Progenitor cell of endocrine pancreas (in vitro differentiated cells): ENCODE measurements around the gene CRTAC1. TPM values are rescaled to one million over a fixed set of nuclear protein-coding genes. Genes with fewer than 3 reads are reported as not detected.

Experiments used
- DNase-seq: peaks from one replicate; pipeline ENCODE4 v3.0.0; 2021; ENCODE audit warnings: low spot score; ENCODE audit not compliant: unreplicated experiment
- H3K27ac Mint-ChIP-seq: 2 replicates; pipeline ENCODE4 v1.8.0; 2021; ENCODE audit warnings: mild to moderate bottlenecking, moderate library complexity, mixed read lengths
- H3K27me3 Mint-ChIP-seq: 2 replicates; pipeline ENCODE4 v1.8.0; 2021; ENCODE audit warnings: mixed read lengths
- H3K36me3 Mint-ChIP-seq: 2 replicates; pipeline ENCODE4 v1.8.0; 2022; ENCODE audit warnings: mixed read lengths; ENCODE audit not compliant: insufficient read depth
- H3K4me1 Mint-ChIP-seq: 2 replicates; pipeline ENCODE4 v1.8.0; 2021; ENCODE audit warnings: low read depth, mixed read lengths
- H3K4me3 Mint-ChIP-seq: 2 replicates; pipeline ENCODE4 v1.8.0; 2021; ENCODE audit warnings: low read depth, mild to moderate bottlenecking, moderate library complexity, mixed read lengths
- H3K9me3 Mint-ChIP-seq: 2 replicates; pipeline ENCODE4 v1.8.0; 2021; ENCODE audit warnings: low read depth, mixed read lengths
- total RNA-seq: library from RNA; stranded (reverse); gene quantifications from 2 replicates; pipeline ENCODE4 v1.2.1, GENCODE V29; 2021
- TF ChIP-seq, protein P1 (sequence below): fragments of 200-600 bp; sonication (generic); IDR thresholded peaks from one replicate; pipeline ENCODE4 v1.5.0; 2021; ENCODE audit warnings: antibody characterized with exemption, mild to moderate bottlenecking; ENCODE audit not compliant: unreplicated experiment

The CRTAC1 gene
- total RNA-seq, 1 donor from 2014 or later, result 4.6 TPM

GRCh38 chr10:97999923-98000248 lies 30.5 kb downstream of the CRTAC1 start:
- peaks cover 5% of the 10 kb centered on the region for H3K9me3 Mint-ChIP-seq
- H3K4me1 Mint-ChIP-seq, result peaks cover 2% of the 10 kb centered on the region
- H3K4me3 Mint-ChIP-seq, result no peak overlapping the region
- TF ChIP-seq, protein P1, sequence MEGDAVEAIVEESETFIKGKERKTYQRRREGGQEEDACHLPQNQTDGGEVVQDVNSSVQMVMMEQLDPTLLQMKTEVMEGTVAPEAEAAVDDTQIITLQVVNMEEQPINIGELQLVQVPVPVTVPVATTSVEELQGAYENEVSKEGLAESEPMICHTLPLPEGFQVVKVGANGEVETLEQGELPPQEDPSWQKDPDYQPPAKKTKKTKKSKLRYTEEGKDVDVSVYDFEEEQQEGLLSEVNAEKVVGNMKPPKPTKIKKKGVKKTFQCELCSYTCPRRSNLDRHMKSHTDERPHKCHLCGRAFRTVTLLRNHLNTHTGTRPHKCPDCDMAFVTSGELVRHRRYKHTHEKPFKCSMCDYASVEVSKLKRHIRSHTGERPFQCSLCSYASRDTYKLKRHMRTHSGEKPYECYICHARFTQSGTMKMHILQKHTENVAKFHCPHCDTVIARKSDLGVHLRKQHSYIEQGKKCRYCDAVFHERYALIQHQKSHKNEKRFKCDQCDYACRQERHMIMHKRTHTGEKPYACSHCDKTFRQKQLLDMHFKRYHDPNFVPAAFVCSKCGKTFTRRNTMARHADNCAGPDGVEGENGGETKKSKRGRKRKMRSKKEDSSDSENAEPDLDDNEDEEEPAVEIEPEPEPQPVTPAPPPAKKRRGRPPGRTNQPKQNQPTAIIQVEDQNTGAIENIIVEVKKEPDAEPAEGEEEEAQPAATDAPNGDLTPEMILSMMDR, result no peak
- no peak for DNase-seq
- H3K27me3 Mint-ChIP-seq, result peaks cover 8% of the 10 kb centered on the region
- no peak overlapping the region for H3K27ac Mint-ChIP-seq
- H3K36me3 Mint-ChIP-seq, result no peaks in the 10 kb centered on the region

GRCh38 chr10:97999066-97999922 lies 31.1 kb downstream of the CRTAC1 start:
- DNase-seq, result no peak
- TF ChIP-seq, protein P1, result no peak
- Mint-ChIP-seq H3K4me3 (no peak overlapping the region), H3K36me3 (no peaks in the 10 kb centered on the region), H3K9me3 (peaks cover 5% of the 10 kb centered on the region), H3K27me3 (peaks cover 10% of the 10 kb centered on the region), H3K4me1 (peaks cover 2% of the 10 kb centered on the region), H3K27ac (no peak overlapping the region)

DNA sequence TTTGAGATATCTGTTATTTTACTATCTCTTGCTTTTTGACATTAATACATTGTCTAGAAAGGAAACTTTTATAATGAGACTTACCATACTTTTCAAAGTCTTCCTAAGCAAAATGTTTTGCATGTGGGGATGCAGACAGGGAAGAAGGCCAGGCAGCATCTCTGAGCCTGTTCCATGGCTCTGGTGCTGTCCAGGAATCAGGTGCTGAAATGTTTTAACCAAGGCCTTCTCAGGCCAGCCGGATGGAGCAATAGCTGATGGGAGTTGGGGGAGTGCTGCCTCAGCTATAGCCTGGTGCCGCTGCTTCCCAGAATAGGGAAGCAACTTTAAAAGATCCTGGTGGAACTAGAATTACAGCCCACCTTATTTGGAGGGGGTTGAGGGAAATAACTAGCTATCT lies 38.5 kb downstream of the CRTAC1 start:
- H3K27me3 Mint-ChIP-seq, result peaks cover 30% of the 10 kb centered on the region
- no peaks in the 10 kb centered on the region for H3K36me3 Mint-ChIP-seq
- DNase-seq, result peak; percentile 50

GRCh38 chr10:97981816-97982215 lies 48.6 kb downstream of the CRTAC1 start:
- TF ChIP-seq, protein P1, result no peak
- no peaks in the 10 kb centered on the region for H3K4me1 Mint-ChIP-seq
- H3K9me3 Mint-ChIP-seq, result no peaks in the 10 kb centered on the region
- no peak overlapping the region for H3K4me3 Mint-ChIP-seq
- DNase-seq, result no peak
- peaks cover 86% of the 10 kb centered on the region for H3K27me3 Mint-ChIP-seq
- no peaks in the 10 kb centered on the region for H3K36me3 Mint-ChIP-seq
- no peak overlapping the region for H3K27ac Mint-ChIP-seq

More for the DNA sequence above, 38.5 kb downstream of the CRTAC1 start:
- Mint-ChIP-seq H3K4me1 (peaks cover 2% of the 10 kb centered on the region), H3K9me3 (no peaks in the 10 kb centered on the region), H3K27ac (no peak overlapping the region), H3K4me3 (no peak overlapping the region)
- TF ChIP-seq, protein P1, result no peak

DNA sequence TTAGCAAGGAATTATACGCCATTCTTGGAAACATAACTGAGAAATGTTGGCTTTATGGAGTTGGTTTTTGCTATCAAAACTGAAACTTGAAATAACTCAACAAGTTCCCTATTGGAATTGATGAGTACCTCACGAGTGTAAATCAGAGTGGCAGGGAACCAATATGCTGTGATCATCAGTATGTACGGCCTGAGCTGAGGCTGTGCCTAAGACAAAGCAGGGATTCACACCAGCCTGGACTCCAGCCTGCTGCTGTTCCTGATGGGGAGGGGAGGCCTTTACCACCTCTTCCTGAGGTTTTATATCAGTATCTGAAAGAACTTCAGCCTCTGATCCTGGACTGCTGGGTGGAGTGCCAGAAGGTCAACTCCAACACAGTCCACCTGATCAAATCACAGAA lies 52.7 kb downstream of the CRTAC1 start:
- Mint-ChIP-seq H3K4me3 (no peak overlapping the region), H3K36me3 (no peaks in the 10 kb centered on the region), H3K27me3 (peaks cover 96% of the 10 kb centered on the region), H3K9me3 (no peaks in the 10 kb centered on the region), H3K27ac (no peak overlapping the region), H3K4me1 (no peaks in the 10 kb centered on the region)
- TF ChIP-seq, protein P1, result no peak
- DNase-seq, result no peak
